ENCODE data around the gene TMEM271.
"Not testable (repeated sequence)": the region's sequence is repeated elsewhere in the genome, so short reads cannot be mapped to it uniquely, and the experiment has no call there.

The TMEM271 gene

GRCh38 chr4:610411-611261, 34.5 kb upstream of the TMEM271 start:
- no peak for DNase-seq (ENCODE audit: low read depth in 2 of 2, low spot score in 1 of 2)

GRCh38 chr4:609400-610050, 33.4 kb upstream of the TMEM271 start:
- DNase-seq (ENCODE audit: low read depth in 2 of 2, low spot score in 1 of 2) = no peak

DNA sequence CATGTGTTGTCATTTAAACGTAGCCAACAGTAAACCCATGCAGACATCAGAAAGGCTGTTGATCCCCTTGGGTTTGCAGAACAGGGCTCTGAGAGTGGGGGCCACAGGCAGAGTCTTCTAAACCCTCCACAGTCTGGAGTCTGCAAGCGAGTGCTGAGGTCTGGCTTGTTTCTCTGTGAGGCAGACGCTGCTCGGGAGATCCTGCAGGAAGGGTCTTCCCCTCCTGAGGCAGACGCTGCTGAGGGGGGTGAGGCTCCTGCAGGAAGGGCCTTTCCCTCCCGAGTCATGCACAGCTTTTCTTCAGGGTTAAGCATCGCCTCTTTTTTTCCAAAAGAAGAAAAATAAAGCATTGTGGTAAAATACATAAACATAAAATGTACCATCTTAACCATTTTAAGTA, 32.1 kb upstream of the TMEM271 start:
- DNase-seq (ENCODE audit: low read depth in 2 of 2, low spot score in 1 of 2) = no peak

GRCh38 chr4:605702-606425, 29.8 kb upstream of the TMEM271 start:
- no peak for DNase-seq (ENCODE audit: low read depth in 2 of 2, low spot score in 1 of 2)

GRCh38 chr4:604131-604530, 28.0 kb upstream of the TMEM271 start:
- no peak for DNase-seq (ENCODE audit: low read depth in 2 of 2, low spot score in 1 of 2)

DNA sequence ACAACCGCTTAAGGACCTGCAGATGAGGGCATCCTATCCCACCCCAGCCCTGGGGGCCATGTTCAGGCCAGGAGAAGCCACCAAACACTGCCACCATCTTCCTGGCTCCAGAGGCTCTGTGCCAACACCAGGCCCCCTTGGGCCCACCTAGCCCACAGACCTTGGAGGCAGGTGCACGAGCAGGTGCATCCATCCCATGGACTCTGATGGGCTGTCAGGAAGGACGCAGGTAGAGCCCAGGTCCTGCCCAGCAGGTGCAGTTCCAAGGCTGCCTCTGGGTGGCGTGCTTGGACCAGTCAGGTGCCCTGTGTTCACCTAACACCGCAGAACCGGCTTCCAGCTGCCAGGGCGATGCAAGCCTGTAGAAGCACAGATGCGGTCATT, 26.5 kb upstream of the TMEM271 start:
- DNase-seq (ENCODE audit: low read depth in 2 of 2, low spot score in 1 of 2) = no peak

DNA sequence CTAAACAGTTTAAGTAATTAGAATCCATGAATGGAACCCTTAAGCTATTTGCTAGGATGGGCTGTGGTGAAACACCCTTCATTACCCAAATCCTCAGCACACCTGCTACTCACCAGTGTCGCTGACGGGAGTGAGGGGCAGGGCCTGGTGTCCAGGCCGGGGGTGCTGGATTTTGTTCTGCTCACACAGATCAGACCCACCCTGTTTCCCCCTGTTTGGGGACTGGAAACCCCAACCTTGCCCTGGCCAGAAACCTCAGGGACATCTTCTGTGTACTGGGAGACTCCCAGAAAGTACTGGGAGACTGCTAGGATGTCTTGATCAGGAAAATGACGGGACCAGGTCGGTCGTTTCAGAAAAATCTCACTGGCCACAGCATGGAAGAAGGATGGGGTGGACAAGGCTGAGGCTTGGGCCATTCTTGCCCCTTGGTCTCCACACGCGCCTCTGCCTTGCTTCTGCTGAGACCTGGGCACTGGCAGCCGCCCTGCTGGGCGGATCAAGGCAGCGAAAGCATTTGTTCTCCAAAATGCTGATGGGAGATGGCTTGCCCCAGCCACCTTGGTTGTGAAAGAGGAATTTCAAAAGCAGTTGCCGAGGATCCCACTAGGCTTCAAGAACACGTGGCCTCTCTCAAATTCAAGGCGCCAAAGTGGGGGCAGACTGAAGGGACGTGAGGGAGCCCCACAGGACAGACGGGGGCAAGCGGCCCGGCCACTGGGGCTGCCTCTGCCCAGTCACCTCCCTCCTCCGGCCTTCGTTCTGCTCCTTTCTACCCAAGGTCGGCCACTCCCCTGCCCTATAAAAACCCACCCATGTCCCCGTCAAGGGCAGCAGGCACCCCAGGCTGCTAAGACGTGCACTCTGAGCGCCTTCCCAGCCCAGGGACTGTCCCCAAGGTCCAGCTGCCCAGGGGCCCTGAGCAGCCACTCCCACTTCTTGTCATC, 25.8 kb upstream of the TMEM271 start:
- DNase-seq (ENCODE audit: low read depth in 2 of 2, low spot score in 1 of 2) = no peak

DNA sequence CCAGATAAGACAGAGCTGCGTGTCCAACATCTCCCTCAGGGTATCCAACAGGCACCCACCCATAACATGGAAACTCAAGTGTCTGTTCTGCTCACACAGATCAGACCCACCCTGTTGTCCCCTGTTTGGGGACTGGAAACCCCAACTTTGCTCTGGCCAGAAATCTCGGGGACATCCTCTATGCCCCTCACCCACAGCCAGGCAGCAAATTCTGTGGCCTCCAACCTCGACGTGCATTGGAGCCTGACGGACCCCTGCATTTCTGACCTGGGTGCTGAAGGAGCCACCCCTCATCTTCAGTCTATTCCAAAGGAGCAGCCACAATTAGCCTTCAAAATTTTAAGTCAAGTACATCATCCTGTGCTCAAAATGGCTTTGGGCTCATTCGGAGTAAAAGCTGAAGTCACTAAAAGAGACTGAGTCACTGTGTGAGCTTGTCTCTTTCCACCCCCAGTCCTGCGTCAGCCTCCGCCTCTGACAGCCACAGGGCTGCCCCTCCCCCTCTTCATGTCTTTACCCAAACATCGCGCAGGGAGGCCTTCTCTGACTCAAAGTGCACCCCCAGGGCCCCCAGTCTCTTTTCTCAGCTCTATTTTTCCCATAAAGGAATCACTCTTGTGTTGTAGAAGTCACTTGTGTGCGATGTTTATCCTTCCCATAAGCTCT, 24.9 kb upstream of the TMEM271 start:
- DNase-seq (ENCODE audit: low read depth in 2 of 2, low spot score in 1 of 2) = no peak

GRCh38 chr4:600166-600565, 24.1 kb upstream of the TMEM271 start:
- no peak for DNase-seq (ENCODE audit: low read depth in 2 of 2, low spot score in 1 of 2)

DNA sequence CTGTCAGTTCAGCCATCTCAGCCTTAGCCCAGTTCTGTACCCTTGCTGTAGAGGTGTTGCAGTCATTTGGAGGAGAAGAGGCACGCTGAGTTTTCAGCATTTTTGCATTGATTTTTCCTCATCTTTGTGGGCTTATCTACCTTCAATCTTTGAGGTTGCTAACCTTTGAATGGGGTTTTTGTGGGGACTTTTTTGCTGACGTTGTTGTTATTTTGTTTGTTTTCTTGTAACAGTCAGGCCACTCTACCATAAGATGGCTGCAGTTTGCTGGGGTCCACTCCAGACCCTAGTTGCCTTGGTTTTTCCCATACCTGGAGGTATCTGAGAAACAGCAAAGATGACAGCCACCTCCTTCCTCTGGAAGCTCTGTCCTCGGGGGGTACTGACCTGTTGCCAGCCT, 22.8 kb upstream of the TMEM271 start:
- DNase-seq (ENCODE audit: low read depth in 2 of 2, low spot score in 1 of 2) = no peak

GRCh38 chr4:592825-593520, 16.9 kb upstream of the TMEM271 start:
- no peak for DNase-seq (ENCODE audit: low read depth in 2 of 2, low spot score in 1 of 2)

DNA sequence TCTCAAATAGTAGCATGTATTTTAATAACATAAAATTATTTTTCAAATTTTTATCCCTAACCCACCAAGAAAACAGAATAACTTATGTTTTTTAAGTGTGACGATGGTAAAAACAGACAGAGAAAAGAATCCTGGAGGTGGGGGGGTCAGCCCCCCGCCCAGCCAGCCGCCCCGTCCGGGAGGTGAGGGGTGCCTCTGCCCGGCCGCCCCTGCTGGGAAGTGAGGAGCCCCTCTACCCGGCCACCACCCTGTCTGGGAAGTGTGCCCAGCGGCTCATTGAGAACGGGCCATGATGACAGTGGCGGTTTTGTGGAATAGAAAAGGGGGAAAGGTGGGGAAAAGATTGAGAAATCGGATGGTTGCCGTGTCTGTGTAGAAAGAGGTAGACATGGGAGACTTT, 16.1 kb upstream of the TMEM271 start:
- not testable (repeated sequence) for DNase-seq (ENCODE audit: low read depth in 2 of 2, low spot score in 1 of 2)

DNA sequence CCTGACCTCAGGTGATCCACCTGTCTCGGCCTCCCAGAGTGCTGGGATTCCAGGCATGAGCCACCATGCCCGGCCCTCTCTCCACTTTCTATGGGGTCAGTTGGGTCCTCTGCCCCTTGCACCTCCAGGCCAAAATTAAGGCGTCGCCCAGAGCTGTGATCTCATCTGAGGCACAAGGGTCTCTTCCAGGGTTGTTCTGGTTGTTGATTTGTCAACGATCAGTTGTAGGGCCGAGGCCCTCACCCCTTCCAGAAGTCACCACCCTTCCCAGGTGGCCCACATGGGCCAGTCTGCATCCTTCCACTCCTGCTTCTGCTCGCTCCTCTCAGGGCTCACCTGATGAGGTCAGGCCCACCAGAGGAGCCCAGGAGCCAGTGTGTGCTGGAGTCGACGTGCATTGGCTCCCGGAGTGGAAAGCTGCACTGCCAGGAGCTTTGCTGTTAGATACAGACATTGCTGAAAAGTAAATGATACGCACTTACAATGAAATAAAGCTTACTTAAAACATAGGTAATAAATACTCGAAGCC, 14.3 kb upstream of the TMEM271 start:
- no peak for DNase-seq (ENCODE audit: low read depth in 2 of 2, low spot score in 1 of 2)

DNA sequence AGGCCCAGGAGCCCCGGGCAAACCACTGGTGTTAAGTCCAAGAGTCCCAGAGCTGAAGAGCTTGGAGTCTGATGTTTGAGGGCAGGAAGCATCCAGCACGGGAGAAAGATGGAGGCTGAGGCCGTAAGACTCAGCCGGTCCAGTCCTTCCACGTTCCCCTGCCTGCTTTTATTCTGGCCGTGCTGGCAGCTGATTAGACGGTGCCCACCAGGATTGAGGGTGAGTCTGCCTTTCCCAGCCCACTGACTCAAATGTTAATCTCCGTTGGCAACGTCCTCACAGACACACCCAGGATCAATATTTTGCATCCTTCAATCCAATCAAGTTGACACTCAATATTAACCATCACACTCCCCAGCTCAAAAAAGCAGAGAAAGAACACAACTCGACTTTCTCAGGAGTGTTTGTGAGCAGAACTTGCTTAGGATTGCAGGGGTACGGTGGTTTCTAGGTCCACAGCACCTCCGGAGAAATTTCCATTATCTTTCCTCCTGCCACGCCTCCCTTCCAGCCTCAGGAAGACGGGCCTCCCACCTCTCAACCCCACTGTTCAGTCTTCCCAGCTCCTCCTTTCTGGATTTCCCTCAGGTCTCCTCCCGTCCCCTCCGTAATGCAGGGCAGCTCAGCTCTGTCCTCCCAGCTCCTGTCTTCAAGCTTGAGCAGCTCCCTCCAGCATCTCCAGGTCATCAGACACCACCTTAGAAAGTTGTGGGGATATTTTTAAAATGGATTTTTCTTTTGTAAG, 13.3 kb upstream of the TMEM271 start:
- DNase-seq (ENCODE audit: low read depth in 2 of 2, low spot score in 1 of 2) = no peak

GRCh38 chr4:588351-588849, 12.3 kb upstream of the TMEM271 start:
- no peak for DNase-seq (ENCODE audit: low read depth in 2 of 2, low spot score in 1 of 2)

DNA sequence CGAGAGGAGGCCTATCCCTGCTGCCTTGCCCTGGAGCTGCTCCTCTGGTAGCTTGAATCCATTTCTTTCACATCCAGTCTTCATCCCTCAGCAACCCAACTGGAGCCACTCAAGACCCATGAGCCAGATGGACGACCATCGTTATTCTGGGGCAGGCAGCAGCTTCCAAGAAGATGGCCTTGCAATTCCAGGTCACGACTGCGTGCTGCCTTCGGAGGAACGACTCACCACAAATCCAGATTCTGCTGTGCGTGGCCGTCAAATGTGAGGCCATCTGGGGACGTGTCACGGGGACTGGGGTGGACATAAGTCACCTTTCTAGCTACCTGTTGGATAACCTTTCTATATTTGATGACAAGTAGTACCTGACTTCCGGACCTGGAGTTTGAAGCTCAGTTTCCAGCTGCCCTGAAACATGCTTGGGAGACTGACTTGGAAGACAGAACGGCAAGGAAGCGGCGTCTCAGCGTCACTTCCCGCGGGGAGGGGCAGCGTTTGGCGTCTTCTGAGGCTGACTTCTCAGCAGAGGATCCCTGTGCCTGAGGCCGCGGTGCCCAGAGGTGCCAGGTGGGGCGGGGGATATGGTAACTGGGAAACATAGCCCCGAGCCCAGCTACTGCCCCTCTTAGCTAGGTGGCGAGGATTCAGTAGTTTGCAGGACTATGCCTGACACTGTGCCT, 11.7 kb upstream of the TMEM271 start:
- no peak for DNase-seq (ENCODE audit: low read depth in 2 of 2, low spot score in 1 of 2)

GRCh38 chr4:583820-584219, 7.7 kb upstream of the TMEM271 start:
- no peak for DNase-seq (ENCODE audit: low read depth in 2 of 2, low spot score in 1 of 2)

DNA sequence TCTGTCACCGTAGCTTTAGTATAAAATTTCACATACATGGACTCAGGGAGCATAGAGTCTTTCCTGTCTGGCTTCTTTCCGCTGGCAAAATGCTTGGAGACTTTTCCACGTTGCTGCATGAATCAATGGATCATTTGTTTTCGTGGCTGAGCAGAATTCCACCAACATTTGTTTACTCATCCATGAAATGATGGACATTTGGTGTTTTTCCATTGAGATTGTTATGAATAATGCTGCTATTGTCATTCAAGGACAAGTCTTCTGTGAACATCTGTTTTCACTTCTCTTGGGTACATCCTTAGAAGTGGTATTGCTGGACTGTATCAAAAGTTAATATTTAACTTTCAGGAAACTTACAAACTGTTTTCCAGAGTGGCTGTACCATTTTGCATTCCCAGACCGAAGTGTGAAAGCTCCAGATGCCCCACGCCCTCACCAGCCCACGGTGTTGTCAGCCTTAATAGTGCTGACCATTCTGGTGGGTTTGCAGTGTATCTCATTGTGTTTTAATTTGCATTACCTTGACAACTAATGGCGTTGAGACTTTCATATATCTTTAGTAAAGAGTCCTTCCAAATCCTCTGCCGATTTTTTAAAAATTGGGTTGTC, 5.8 kb upstream of the TMEM271 start:
- DNase-seq (ENCODE audit: low read depth in 2 of 2, low spot score in 1 of 2) = no peak

Measured in stimulated activated CD8-positive, alpha-beta memory T cell treated with anti-CD3 and anti-CD28 coated beads, Interleukin-4, amount 100 ng/mL, for 1 hour (primary cell).